Measurements from ENCODE around the gene SLC38A7.

DNA sequence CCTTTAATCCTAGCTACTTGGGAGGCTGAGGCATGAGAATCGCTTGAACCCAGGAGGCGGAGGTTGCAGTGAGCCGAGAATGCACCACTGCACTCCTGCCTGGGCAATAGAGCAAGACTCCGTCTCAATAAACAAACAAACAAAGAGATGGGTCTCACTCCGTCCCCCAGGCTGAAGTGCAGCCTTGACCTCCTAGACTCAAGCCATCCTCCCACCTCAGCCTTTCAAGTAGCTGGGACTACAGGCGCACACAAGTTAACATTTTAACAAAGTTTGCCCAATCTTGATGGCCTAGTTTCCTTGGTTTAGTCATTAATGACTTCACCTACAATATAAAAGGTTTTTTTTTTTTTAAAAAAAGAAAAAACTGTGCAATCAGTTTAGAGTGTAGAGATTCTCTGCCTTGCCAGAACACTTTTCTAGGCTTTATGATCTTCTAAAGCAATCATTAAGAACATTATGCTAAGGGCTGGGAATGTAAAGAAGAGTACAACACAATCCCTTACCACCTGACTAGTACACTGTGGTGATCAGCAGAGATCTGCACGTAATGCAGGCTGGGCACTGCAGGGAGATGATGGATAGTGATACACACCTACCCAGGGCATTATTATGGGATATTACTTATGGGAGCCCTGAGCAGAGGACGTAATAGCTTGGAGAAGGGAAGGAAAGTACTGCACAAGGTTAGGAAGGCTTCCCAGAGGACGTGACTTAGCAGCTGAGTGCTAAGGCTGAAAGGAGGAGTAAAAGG lies 42.6 kb upstream of the SLC38A7 start:
- TF ChIP-seq, protein P1, sequence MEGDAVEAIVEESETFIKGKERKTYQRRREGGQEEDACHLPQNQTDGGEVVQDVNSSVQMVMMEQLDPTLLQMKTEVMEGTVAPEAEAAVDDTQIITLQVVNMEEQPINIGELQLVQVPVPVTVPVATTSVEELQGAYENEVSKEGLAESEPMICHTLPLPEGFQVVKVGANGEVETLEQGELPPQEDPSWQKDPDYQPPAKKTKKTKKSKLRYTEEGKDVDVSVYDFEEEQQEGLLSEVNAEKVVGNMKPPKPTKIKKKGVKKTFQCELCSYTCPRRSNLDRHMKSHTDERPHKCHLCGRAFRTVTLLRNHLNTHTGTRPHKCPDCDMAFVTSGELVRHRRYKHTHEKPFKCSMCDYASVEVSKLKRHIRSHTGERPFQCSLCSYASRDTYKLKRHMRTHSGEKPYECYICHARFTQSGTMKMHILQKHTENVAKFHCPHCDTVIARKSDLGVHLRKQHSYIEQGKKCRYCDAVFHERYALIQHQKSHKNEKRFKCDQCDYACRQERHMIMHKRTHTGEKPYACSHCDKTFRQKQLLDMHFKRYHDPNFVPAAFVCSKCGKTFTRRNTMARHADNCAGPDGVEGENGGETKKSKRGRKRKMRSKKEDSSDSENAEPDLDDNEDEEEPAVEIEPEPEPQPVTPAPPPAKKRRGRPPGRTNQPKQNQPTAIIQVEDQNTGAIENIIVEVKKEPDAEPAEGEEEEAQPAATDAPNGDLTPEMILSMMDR (IDR thresholded peaks at IDR 0.05), result no peak
- no peak for TF ChIP-seq POLR2A (IDR thresholded peaks at IDR 0.05)
- TF ChIP-seq POLR2AphosphoS5 (IDR thresholded peaks at IDR 0.05), result no peak

All from breast epithelium (tissue), 3 donors.